ENCODE results near the gene RGS2.

Gene RGS2

DNA sequence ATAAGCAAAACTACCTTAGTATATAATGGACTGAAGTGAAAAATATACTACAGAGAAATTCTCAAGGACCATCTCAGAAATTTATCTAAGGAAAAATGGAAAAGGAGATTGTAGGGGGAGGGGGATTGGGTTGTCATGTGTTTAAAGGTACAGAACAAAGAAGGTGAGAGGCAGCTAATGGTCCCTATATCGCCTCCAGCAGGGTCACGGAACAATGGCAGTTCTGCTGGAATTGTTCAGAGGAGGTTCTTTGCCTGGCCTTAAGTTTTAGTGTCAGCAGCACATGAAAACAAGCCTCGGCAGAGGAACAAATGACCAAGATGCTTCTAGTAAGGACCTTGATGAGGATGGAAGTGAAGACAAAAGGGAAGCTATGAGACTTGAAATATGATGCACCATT lies 42.0 kb upstream of the RGS2 start:
- no peak overlapping the region for H3K4me3 ChIP-seq (ENCODE audit: low read depth, low read length)
- no peak for TF ChIP-seq CTCF (IDR thresholded peaks at IDR 0.05; ENCODE audit: low read depth, low read length)

GRCh38 chr1:192767798-192768197 lies 41.0 kb upstream of the RGS2 start:
- TF ChIP-seq CTCF (IDR thresholded peaks at IDR 0.05; ENCODE audit: low read depth, low read length) = no peak
- no peak overlapping the region for H3K4me3 ChIP-seq (ENCODE audit: low read depth, low read length)

DNA sequence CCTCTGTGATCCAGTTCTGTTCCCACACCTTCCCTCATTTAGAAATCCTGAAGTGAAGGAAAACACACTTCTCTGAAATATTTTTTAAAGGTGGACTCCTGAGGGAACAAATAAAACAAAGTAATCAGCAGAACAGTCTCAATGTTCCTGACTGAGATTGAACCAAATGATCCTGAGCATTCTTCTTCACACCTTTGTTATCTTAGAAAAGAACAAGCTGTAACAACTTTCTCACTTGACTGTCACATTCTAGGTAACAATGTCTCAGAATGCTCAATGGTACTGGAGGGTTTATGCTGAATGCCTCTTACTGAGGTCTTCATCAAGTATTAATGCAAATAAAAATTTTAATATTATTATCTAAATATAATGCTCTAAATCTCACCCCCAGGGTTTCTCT lies 40.4 kb upstream of the RGS2 start:
- TF ChIP-seq CTCF (IDR thresholded peaks at IDR 0.05; ENCODE audit: low read depth, low read length) = no peak
- H3K4me3 ChIP-seq (ENCODE audit: low read depth, low read length) = no peak overlapping the region

DNA sequence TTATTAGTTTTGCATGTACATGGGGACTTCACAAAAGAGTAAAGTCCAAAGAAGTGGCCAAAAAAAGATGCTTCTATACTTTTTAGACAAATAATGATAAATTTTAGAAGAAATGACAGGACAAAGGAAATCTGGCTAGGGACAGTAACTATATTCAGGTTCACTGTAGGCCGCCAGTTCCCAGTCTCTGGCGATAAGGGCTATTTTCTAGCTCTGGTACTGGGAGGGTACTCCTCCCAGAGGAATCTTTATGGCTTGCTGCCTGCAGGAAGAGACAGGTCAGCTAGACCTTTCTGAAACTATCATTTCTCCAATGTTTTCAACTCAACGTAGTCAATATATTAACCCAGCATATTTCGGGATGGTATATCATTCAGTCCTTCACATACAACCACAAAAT lies 37.5 kb upstream of the RGS2 start:
- no peak for TF ChIP-seq CTCF (IDR thresholded peaks at IDR 0.05; ENCODE audit: low read depth, low read length)
- no peak overlapping the region for H3K4me3 ChIP-seq (ENCODE audit: low read depth, low read length)

DNA sequence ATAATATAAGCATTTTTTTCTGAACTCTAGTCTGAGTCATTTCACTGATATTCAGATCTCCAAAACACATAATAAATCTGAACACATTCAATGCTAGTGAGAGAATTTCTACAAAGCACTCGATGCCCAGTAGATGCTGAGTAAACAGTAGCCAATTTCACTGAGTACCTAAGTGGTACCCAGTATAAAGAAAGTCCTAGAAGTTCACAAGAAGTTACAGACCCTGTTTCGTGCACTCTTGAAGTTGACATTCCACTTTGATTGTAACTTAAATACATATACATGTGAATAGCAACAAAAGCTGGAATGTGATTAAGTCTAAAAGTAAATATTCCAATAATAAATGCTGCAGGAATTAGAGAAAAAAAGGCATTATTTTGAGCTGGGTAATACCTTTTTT lies 33.2 kb upstream of the RGS2 start:
- no peak for TF ChIP-seq CTCF (IDR thresholded peaks at IDR 0.05; ENCODE audit: low read depth, low read length)
- H3K4me3 ChIP-seq (ENCODE audit: low read depth, low read length) = no peak overlapping the region

GRCh38 chr1:192776206-192776605 lies 32.6 kb upstream of the RGS2 start:
- H3K4me3 ChIP-seq (ENCODE audit: low read depth, low read length) = no peak overlapping the region
- TF ChIP-seq CTCF (IDR thresholded peaks at IDR 0.05; ENCODE audit: low read depth, low read length) = no peak

DNA sequence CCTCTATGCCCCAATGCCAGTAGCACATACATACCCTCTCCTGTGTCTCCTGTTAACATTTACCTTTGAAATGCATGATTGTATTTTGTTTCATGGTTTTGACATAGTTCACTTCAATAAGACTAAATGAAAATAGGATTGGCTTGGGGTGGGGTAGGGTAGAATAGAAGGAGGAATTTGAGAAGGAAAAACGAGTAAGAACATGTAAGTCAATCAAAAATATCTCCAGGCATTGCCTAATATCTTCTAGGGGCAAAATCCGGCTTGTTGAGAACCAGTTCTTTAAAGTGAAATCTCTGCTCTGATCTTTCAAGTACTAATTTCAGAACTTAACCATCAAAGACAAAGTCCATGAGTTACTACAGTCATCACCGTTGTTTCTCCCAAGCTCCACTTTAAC lies 31.8 kb upstream of the RGS2 start:
- no peak overlapping the region for H3K4me3 ChIP-seq (ENCODE audit: low read depth, low read length)
- TF ChIP-seq CTCF (IDR thresholded peaks at IDR 0.05; ENCODE audit: low read depth, low read length) = no peak
